ENCODE data around the gene LRRC17. TPM values are rescaled to one million over a fixed set of nuclear protein-coding genes. Genes with fewer than 3 reads are reported as not detected.

LRRC17 gene
- total and polyA plus RNA-seq, 9 donors = 32.2 to 145 (median 60.4) TPM

- Histone ChIP-seq H3K4me1 (ENCODE audit: insufficient read depth) (no peaks in the 10 kb centered on the region), H3K9me3 (no peaks in the 10 kb centered on the region), H3K27me3 (no peaks in the 10 kb centered on the region), H3K36me3 (no peaks in the 10 kb centered on the region), H3K4me3 (no peak overlapping the region), H3K27ac (no peak overlapping the region)
- 90 to 95% (median 90%) methylated on average over 2 of the region's 2 CpGs for WGBS, 3 donors
- intact Hi-C loops (cut with DNase I) = no loop called here
- no peak for DNase-seq
- TF ChIP-seq CTCF (IDR thresholded peaks at IDR 0.05) (no peak), POLR2A (IDR thresholded peaks at IDR 0.05) (no peak), EP300 (IDR thresholded peaks at IDR 0.05) (no peak)
These were observed 40.3 kb upstream of the LRRC17 start for GRCh38 chr7:102872460-102872859.

GRCh38 chr7:102873470-102874165 is 39.2 kb upstream of the LRRC17 start:
- DNase-seq = no peak
- intact Hi-C loops (cut with DNase I) = no loop called here
- Histone ChIP-seq H3K4me1 (ENCODE audit: insufficient read depth) (no peaks in the 10 kb centered on the region), H3K9me3 (no peaks in the 10 kb centered on the region), H3K27me3 (no peaks in the 10 kb centered on the region), H3K36me3 (no peaks in the 10 kb centered on the region), H3K4me3 (no peak overlapping the region), H3K27ac (no peak overlapping the region)
- TF ChIP-seq EP300 (IDR thresholded peaks at IDR 0.05) = no peak
- TF ChIP-seq CTCF (IDR thresholded peaks at IDR 0.05) = no peak
- TF ChIP-seq POLR2A (IDR thresholded peaks at IDR 0.05) = no peak
- 87 to 95% (median 90%) methylated on average over 4 of the region's 4 CpGs for WGBS, 3 donors

GRCh38 chr7:102874166-102874829 is 38.5 kb upstream of the LRRC17 start:
- intact Hi-C loops (cut with DNase I) = no loop called here
- Histone ChIP-seq H3K9me3 (no peaks in the 10 kb centered on the region), H3K27ac (no peak overlapping the region), H3K36me3 (no peaks in the 10 kb centered on the region), H3K4me3 (no peak overlapping the region), H3K27me3 (no peaks in the 10 kb centered on the region), H3K4me1 (ENCODE audit: insufficient read depth) (no peaks in the 10 kb centered on the region)
- WGBS, 3 donors = 86 to 93% (median 93%) methylated on average over 5 of the region's 5 CpGs
- DNase-seq = no peak
- TF ChIP-seq CTCF (IDR thresholded peaks at IDR 0.05) = no peak
- TF ChIP-seq POLR2A (IDR thresholded peaks at IDR 0.05) = no peak
- no peak for TF ChIP-seq EP300 (IDR thresholded peaks at IDR 0.05)

- Histone ChIP-seq H3K4me1 (ENCODE audit: insufficient read depth) (no peaks in the 10 kb centered on the region), H3K4me3 (no peak overlapping the region), H3K27ac (no peak overlapping the region), H3K27me3 (no peaks in the 10 kb centered on the region), H3K36me3 (no peaks in the 10 kb centered on the region), H3K9me3 (no peaks in the 10 kb centered on the region)
- WGBS, 3 donors = 52 to 59% (median 53%) methylated on average over 1 of the region's 1 CpG
- no peak for DNase-seq
- TF ChIP-seq CTCF (IDR thresholded peaks at IDR 0.05) (no peak), POLR2A (IDR thresholded peaks at IDR 0.05) (no peak), EP300 (IDR thresholded peaks at IDR 0.05) (no peak)
- intact Hi-C loops (cut with DNase I) = no loop called here
These were observed 37.8 kb upstream of the LRRC17 start for GRCh38 chr7:102874966-102875365.
